Stimulated activated naive CD4-positive, alpha-beta T cell (primary cell): ENCODE results near the gene RC3H2.

Experiments
- DNase-seq, 6 experiments: peaks; one replicate each; lab custom pipeline; 2025; lab: John Stamatoyannopoulos, UW

RC3H2 gene, protein sequence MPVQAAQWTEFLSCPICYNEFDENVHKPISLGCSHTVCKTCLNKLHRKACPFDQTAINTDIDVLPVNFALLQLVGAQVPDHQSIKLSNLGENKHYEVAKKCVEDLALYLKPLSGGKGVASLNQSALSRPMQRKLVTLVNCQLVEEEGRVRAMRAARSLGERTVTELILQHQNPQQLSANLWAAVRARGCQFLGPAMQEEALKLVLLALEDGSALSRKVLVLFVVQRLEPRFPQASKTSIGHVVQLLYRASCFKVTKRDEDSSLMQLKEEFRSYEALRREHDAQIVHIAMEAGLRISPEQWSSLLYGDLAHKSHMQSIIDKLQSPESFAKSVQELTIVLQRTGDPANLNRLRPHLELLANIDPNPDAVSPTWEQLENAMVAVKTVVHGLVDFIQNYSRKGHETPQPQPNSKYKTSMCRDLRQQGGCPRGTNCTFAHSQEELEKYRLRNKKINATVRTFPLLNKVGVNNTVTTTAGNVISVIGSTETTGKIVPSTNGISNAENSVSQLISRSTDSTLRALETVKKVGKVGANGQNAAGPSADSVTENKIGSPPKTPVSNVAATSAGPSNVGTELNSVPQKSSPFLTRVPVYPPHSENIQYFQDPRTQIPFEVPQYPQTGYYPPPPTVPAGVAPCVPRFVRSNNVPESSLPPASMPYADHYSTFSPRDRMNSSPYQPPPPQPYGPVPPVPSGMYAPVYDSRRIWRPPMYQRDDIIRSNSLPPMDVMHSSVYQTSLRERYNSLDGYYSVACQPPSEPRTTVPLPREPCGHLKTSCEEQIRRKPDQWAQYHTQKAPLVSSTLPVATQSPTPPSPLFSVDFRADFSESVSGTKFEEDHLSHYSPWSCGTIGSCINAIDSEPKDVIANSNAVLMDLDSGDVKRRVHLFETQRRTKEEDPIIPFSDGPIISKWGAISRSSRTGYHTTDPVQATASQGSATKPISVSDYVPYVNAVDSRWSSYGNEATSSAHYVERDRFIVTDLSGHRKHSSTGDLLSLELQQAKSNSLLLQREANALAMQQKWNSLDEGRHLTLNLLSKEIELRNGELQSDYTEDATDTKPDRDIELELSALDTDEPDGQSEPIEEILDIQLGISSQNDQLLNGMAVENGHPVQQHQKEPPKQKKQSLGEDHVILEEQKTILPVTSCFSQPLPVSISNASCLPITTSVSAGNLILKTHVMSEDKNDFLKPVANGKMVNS

DNA sequence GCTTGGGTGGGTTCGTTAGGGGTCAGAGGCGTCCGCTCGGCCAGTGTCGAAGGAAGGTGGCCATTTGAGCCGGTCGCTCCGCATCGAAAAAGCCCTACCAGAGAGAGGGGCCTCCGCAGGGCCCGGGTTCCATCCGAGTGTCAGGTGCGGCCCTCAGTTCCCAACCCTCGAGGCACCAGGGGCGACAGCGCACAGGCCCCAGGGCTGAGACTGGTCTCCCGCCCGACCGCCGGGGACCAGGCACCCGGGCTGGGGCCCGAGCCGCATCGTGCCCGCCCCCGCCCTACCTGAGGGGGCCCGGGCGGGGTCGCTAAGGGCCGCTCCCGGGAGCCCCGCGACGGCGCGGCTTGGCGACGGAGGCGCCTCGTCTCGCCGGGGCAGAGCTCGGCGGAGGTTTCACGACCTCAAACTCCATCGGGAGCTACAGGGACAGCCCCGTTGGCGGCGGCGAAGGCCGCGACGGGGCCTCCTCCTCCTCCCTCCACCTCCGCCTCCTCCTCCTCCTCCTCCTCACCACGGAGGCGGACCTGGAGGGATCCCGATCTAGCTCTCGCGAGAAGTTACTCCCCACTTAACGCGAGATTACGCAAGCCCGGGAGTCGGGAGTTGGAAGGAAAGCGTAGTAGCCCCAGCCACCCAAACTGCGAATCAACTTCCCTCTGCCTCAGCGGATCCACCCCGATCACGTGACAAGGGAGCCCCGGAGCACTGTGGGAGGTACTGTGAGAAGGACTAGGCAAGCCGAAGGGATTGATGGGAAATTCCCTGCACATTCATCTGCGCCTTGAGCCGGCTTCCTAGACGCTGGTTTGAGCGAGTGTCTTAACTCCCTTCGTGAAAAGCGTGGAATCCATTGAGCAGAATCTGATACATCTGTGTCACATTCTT is at the start of gene RC3H2:
TSS of gene RC3H2 (minus strand) at position 537 of the 888 bp plus-strand sequence. CDS start 7,850 bp downstream, outside the sequence.
- peak; percentile 93 to 98 (median 97) for DNase-seq

DNA sequence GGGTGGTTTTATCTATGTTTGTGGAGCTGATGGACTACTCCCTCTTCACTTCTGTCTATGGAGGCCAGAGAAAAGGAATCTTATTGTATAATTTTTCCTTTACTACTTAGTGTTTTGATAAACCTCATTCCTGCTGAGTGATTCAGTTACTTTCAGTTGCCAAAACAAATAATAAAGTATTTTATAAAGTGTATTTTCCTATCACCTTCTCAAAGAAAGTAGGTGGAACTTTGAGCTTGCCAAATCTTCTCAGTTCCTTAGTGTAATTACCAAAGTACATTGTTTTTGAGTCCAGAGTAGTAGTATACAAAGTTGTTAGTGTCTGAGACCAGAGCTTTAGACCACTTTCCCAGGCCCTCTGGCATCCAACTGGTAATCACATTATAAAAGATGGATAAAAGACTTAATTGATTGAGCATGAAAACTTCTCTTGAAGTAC is 49.1 kb upstream of the RC3H2 start:
- DNase-seq: no peak

DNA sequence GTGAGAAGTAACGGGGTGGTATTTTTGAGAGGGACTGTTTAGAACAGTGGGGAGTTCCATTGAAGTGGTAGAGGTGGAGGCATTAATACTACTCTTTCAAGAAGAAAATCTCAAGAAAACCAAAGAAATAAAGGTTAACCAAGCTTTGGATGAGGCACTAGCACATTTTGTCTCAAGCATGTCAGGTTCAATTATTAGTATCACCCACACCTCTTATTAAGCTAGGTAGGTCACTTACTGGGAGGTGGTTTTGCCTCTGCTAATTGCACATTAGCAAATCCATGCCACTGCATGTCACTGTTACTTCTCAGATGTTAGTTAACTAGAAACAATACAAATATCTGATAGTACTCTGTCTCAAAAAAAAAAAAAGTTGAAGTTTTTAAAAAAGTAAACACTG is 45.9 kb upstream of the RC3H2 start:
- no peak for DNase-seq

- no peak for DNase-seq
Measured at GRCh38 chr9:122950263-122950662, 45.1 kb upstream of the RC3H2 start.

- DNase-seq: no peak
Measured at GRCh38 chr9:122949696-122950095, 44.5 kb upstream of the RC3H2 start.

- no peak for DNase-seq
Measured at GRCh38 chr9:122948313-122948712, 43.2 kb upstream of the RC3H2 start.

DNA sequence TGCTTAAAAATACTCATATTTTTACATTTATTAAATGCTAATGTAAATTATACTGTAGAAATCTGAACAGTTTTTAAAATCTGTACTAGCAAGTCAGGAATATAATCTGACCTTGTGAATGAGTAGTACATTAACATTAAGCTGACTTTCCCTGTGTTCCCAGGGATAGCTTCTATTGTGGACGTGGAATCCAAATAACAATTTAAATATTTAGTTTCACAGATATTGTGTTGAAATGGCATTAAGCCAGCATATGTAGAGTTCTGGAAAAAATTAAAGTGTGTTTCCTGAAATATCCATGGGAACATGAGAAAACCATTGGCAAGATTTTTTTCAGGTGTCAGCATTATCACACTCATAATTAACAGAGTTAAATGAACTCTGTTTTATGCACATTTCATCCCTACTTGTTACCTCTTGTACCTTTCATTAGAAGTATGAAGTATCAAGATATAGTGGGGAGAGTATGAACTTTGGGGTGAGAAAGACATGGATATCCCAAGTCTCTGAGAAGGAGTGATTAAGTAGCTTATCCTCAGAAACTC is 41.4 kb upstream of the RC3H2 start:
- DNase-seq: no peak

DNA sequence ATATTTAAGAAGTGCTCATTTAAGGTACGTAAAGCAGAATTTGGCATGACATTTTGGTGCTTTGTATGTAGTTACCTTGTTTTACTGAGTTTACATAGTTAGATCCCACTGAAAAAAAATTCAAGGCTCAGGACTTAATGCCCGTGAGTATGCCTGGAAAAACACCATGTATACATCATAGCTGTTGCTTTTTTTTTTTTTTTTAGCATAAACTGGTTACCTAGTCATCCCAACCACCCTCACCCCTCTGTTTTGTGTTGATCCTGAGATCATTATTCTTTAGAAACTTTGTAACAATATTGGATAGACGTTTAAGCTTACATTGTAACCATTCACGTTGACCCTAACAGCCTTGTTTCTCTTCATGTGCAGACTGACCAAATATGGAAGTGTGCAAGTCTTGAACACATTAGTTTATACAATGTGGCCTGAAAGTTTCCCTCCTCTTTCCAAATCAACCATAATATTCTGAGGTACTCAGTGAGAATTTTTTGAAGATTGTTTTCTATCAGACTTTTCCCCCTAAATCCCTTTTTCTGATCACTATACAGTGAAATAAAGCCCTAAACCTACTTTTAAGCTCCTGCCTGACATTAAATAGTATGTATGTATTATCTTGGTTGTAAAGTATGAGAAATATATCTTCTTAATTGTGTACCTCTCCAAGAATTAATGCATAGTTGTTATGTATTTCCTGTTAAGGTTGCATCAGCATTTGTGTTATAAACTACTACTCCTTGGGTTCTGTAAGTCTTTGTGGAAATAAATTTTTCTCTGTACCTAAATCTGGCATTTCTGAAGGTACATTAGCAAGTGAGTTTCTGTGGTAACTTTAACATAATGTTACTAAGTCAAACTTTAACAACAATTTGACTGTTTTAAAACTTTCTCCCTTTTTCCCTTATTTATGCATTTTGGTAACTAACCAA is 40.1 kb upstream of the RC3H2 start:
- no peak for DNase-seq

DNA sequence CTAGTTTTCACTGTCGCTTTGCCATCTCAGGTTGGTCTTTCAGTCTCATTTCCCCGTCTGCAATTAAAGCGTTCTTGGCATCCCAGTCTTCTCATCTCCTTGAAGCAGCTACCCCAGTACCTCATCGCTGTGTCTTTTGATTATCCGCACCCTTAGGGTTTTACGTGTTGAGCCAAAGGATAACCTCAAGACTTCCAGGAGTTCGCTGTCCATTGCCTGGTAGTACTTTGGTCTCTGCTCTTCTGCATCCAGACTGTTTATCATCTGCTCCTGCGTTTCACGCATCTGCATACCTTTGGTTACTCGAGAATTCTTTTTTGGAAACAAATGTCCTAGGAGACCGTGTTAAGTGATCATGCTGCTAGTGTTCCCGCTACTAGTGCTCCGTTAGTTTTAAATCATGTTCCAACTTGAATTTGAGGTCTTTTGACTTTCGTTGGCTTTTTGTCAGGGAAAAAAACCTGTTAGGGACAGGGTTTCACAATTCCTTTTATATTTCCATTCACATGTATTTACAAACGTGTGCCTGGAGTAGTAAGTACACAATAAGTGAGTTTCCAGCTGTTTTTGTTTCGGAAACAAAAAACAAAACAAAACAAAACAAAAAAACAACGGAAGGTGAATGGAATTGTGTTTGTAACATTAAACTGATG is 36.5 kb upstream of the RC3H2 start:
- peak in 2 of 6 experiments; percentile 0 to 26 for DNase-seq

GRCh38 chr9:122940749-122941581 is 35.8 kb upstream of the RC3H2 start, which contains the start of gene RABGAP1:
RABGAP1 (plus strand) TSS chr9:122941020; CDS start chr9:122957060, 16,040 bp downstream.
- peak; percentile 91 to 99 (median 94) for DNase-seq

DNA sequence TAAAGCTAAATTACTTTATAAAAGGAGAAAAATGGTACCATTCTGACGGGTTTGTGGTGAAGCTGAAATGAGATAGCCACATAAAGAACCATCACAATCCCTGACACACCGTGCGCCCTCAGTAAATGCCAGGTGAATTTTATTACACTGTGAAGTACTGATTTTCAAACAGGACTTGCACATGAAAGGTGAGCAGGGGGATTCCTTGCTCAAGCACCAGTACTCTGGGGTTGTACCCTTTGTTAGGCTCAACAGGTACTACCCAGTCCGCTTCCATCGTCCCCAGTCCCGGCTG is 35.2 kb upstream of the RC3H2 start:
- DNase-seq: no peak

GRCh38 chr9:122939601-122940000 is 34.4 kb upstream of the RC3H2 start:
- no peak for DNase-seq

- DNase-seq: no peak
Measured at GRCh38 chr9:122936883-122937282, 31.7 kb upstream of the RC3H2 start.

DNA sequence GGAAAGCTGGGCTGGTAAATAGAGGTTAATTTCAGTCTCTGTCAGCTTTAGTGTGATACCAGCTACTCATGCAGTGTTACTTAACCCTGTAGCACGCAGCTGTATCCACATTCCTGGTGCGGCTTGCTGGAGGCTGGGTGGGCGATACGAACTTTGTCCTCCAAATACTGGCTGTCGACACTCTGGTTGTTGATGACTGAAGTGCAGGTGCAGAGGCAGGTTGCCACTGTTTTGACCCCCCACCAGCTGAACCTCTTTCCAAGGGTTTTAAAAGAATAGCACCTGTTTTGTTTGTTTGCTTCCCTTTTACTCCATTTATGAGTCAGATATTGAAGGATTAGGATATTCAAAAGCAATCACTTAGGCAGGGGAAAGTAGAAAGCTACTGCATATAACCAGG is 31.3 kb upstream of the RC3H2 start:
- no peak for DNase-seq

DNA sequence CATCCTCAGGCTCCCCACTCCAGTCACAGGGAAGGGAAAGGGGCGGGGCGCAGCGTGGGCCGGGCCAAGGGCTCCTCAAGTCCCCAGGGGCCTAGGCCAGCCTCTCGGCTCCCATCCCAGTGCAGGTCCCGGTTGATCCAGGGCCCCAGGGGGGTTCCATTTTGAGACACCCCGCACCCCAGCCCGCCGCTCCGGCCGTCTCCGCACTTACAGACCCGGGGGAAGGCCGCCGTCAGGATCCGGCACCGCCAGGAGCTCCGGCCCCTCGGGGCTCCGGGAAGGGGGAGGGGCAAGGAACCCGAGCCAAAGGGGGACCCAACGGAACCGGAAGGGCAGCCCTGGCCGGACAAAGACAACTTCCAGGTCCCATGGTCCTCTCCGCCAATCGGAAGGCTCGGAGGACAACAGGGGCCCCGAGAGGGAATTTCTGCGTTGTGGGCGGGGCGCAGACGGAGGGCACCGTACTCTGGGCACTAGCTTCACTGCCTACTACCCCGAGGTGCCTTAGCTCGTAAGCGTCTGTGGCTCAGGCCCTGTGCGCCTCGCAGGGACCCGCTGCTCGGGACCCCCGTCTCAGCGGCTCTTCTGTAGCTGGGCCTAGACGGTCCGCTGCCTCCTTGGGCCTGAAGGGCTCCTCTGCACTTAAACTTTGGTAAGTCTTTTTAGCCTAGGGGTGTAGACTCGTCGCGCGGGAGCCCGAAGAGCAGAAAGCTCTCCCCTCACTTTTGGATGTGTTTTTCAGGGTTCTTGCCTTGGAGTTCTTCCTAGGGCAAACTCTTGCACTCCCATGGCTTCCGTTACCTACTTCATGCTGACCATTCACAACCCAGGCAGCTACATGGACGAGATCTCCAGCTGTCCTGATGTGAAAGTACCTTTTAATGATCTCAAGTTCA is 26.3 kb upstream of the RC3H2 start, which contains the start of gene ZBTB26:
TSS of gene ZBTB26 (minus strand) at position 287 of the 896 bp plus-strand sequence. CDS start 11,578 bp downstream, outside the sequence.
- DNase-seq: peak; percentile 71 to 87 (median 77)

- peak in 2 of 6 experiments; percentile 42 to 52 for DNase-seq
Measured at GRCh38 chr9:122930541-122931225, 25.5 kb upstream of the RC3H2 start.
